Gastroesophageal sphincter (tissue), 4 donors: Measurements from ENCODE around the gene CLSTN2. TPM values are rescaled to one million over a fixed set of nuclear protein-coding genes. Genes with fewer than 3 reads are reported as not detected.

Experiments
- ATAC-seq: fragments of 150-250 bp; one replicate; pipeline ENCODE4 v1.9.1; 2016; ENCODE audit warnings: mild to moderate bottlenecking, moderate library complexity
- H3K27ac ChIP-seq, 4 donors: fragments of 200-600 bp; sonication (generic) in 3 of 4; 1 replicate in 3 of 4; 2 replicates in 1 of 4; pipeline ENCODE4 v1.5.1; 2016 to 2019
- H3K27me3 ChIP-seq: fragments of 200-600 bp; sonication (generic); one replicate; pipeline ENCODE4 v1.5.1; 2019
- H3K36me3 ChIP-seq, 2 donors: fragments of 200-600 bp; sonication (generic); one replicate each; pipeline ENCODE4 v1.5.1; 2019; ENCODE audit warnings: control low read depth in 1 of 2
- H3K4me1 ChIP-seq, 3 donors: fragments of 200-600 bp; sonication (generic); 1 replicate in 2 of 3; 2 replicates in 1 of 3; pipeline ENCODE4 v1.5.1; 2016 to 2019; ENCODE audit warnings: control low read depth in 2 of 3
- H3K4me3 ChIP-seq, 2 donors: fragments of 200-600 bp; sonication (generic); one replicate each; pipeline ENCODE4 v1.5.1; 2019; ENCODE audit warnings: mild to moderate bottlenecking in 1 of 2, moderate library complexity in 1 of 2
- H3K9me3 ChIP-seq, 3 donors: fragments of 200-600 bp; sonication (generic); one replicate each; pipeline ENCODE4 v1.5.1; 2017 to 2019; ENCODE audit warnings: control low read depth in 2 of 3
- CTCF ChIP-seq, 4 experiments: fragments of 200-600 bp in 2 of 4; fragments of 450-650 bp in 2 of 4; sonication (generic) in 1 of 4; IDR thresholded peaks; one replicate each; pipeline ENCODE4 v1.5.1; 2017 to 2019; ENCODE audit warnings: antibody characterized with exemption in 4 of 4, mild to moderate bottlenecking in 2 of 4, moderate library complexity in 2 of 4
- EP300 ChIP-seq: sonication (generic); formaldehyde crosslinking; IDR thresholded peaks from one replicate; pipeline ENCODE4 v1.6.1; 2017; ENCODE audit warnings: antibody characterized with exemption, mild to moderate bottlenecking
- POLR2A ChIP-seq, 2 donors: fragments of 450-650 bp; IDR thresholded peaks; one replicate each; pipeline ENCODE4 v1.6.1; 2017; ENCODE audit warnings: antibody characterized with exemption in 2 of 2, mild to moderate bottlenecking in 2 of 2, moderate library complexity in 1 of 2
- POLR2AphosphoS5 ChIP-seq: sonication (generic); formaldehyde crosslinking; IDR thresholded peaks from one replicate; pipeline ENCODE4 v1.6.1; 2017; ENCODE audit warnings: antibody characterized with exemption
- WGBS, 2 donors: methylation state at CpG; one replicate each; pipeline ENCODE4 v1.1.5; 2018; ENCODE audit warnings: low coverage in 1 of 2; 5-methylcytosine and 5-hydroxymethylcytosine counted together
- total RNA-seq, 4 donors: library from RNA; depleted of rRNA; stranded (reverse); fragments of >200 nt; gene quantifications; one replicate each; pipeline ENCODE4 v1.1.0, GENCODE V29; 2016

The CLSTN2 gene
- total RNA-seq, 4 donors from 2014 or later: 6.6 to 9.7 (median 7.7) TPM

GRCh38 chr3:140597792-140598191 is 662.8 kb downstream of the CLSTN2 start:
- H3K4me3 ChIP-seq: no peak overlapping the region
- no peak overlapping the region for H3K27ac ChIP-seq
- H3K9me3 ChIP-seq: no peaks in the 10 kb centered on the region
- H3K4me1 ChIP-seq: peaks cover 0 to 16% (median 0%) of the 10 kb centered on the region in 3 donors
- no peaks in the 10 kb centered on the region for H3K36me3 ChIP-seq
- no peaks in the 10 kb centered on the region for H3K27me3 ChIP-seq
- WGBS, 2 donors: 38% methylated on average over 2 of the region's 2 CpGs
- TF ChIP-seq POLR2A (IDR thresholded peaks at IDR 0.05) (no peak), CTCF (IDR thresholded peaks at IDR 0.05) (no peak), POLR2AphosphoS5 (no peak), EP300 (no peak)
- no peak for ATAC-seq

- Histone ChIP-seq H3K4me1 (peaks cover 0 to 16% (median 0%) of the 10 kb centered on the region in 3 donors), H3K27me3 (no peaks in the 10 kb centered on the region), H3K36me3 (no peaks in the 10 kb centered on the region), H3K9me3 (no peaks in the 10 kb centered on the region), H3K27ac (no peak overlapping the region), H3K4me3 (no peak overlapping the region)
- TF ChIP-seq POLR2A (IDR thresholded peaks at IDR 0.05) (no peak), CTCF (IDR thresholded peaks at IDR 0.05) (no peak), POLR2AphosphoS5 (no peak), EP300 (no peak)
- ATAC-seq: no peak
These were observed 664.0 kb downstream of the CLSTN2 start for GRCh38 chr3:140599009-140599408.

- Histone ChIP-seq H3K4me3 (no peak overlapping the region), H3K27ac (no peak overlapping the region), H3K36me3 (no peaks in the 10 kb centered on the region), H3K9me3 (no peaks in the 10 kb centered on the region), H3K4me1 (peaks cover 0 to 16% (median 0%) of the 10 kb centered on the region in 3 donors), H3K27me3 (no peaks in the 10 kb centered on the region)
- TF ChIP-seq CTCF (IDR thresholded peaks at IDR 0.05) (no peak), EP300 (no peak), POLR2A (IDR thresholded peaks at IDR 0.05) (no peak), POLR2AphosphoS5 (no peak)
- WGBS, 2 donors: 83 to 100% methylated on average over 1 of the region's 1 CpG
- ATAC-seq: no peak
These were observed 664.5 kb downstream of the CLSTN2 start for GRCh38 chr3:140599496-140599895.

- Histone ChIP-seq H3K9me3 (peaks cover 0 to 2% (median 0%) of the 10 kb centered on the region in 3 donors), H3K4me3 (no peak overlapping the region), H3K27ac (no peak overlapping the region), H3K4me1 (peaks cover 0 to 15% (median 0%) of the 10 kb centered on the region in 3 donors), H3K36me3 (no peaks in the 10 kb centered on the region), H3K27me3 (peaks cover 5% of the 10 kb centered on the region)
- WGBS, 2 donors: 82 to 95% methylated on average over 3 of the region's 3 CpGs
- no peak for ATAC-seq
- TF ChIP-seq POLR2A (IDR thresholded peaks at IDR 0.05): no peak
- no peak for TF ChIP-seq POLR2AphosphoS5
- no peak for TF ChIP-seq EP300
- no peak for TF ChIP-seq CTCF (IDR thresholded peaks at IDR 0.05)
These were observed 666.9 kb downstream of the CLSTN2 start for GRCh38 chr3:140601881-140602280.

DNA sequence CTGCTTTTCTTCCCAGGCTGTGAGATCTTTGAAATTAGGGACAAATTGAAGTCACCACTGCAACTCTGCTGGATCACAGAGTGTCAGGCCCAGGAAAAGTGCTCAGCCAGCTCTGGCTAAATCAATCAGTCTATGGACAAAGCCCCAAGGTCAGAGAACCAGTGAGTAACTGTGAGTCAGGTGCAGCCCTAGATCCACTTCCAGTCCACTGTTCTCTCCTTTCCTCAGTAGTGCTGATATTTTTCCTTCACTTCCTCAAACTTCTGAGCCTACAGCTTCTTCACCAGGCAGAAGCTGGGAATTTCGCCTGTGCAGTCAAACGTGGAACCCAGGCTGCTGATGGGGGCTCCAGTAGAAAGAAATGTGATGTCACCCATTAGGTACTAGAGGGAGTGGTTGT is 667.8 kb downstream of the CLSTN2 start:
- Histone ChIP-seq H3K4me1 (peaks cover 0 to 6% (median 0%) of the 10 kb centered on the region in 3 donors), H3K36me3 (no peaks in the 10 kb centered on the region), H3K27ac (no peak overlapping the region), H3K27me3 (peaks cover 5% of the 10 kb centered on the region), H3K9me3 (peaks cover 0 to 4% (median 0%) of the 10 kb centered on the region in 3 donors), H3K4me3 (no peak overlapping the region)
- TF ChIP-seq EP300: no peak
- TF ChIP-seq POLR2AphosphoS5: no peak
- TF ChIP-seq CTCF (IDR thresholded peaks at IDR 0.05): no peak
- no peak for TF ChIP-seq POLR2A (IDR thresholded peaks at IDR 0.05)
- no peak for ATAC-seq
- WGBS, 2 donors: 49% methylated on average over 2 of the region's 2 CpGs; no CpG with 5 or more reads in 1 of the 2 donors
